HepG2 (cell line): Measurements from ENCODE around the gene ABCA2.

ENCODE experiments used
- CREB1 ChIP-seq, 2 experiments: fragments of 450-650 bp in 1 of 2; IDR thresholded peaks; 2 replicates each; pipeline ENCODE4 v1.6.1; 2016 to 2017; ENCODE audit warnings: control low read depth in 1 of 2, mild to moderate bottlenecking in 1 of 2, missing compliant biosample characterization in 1 of 2, missing genetic modification characterization in 1 of 2
- NBN ChIP-seq: fragments of 450-650 bp; conservative IDR thresholded peaks from 2 replicates; pipeline ENCODE4 v1.6.1; 2017
- PHB2 ChIP-seq: fragments of 450-650 bp; IDR thresholded peaks from 2 replicates; pipeline ENCODE4 v1.6.1; 2018; ENCODE audit not compliant: partially characterized antibody
- SP1 ChIP-seq, 2 experiments: fragments of 450-650 bp in 1 of 2; sonication (generic) in 1 of 2; formaldehyde crosslinking in 1 of 2; IDR thresholded peaks; 2 replicates each; pipeline versions ENCODE4 v1.4.0 to v1.6.1; 2016 to 2020; ENCODE audit warnings: missing genetic modification reagents in 1 of 2

- no peak for TF ChIP-seq CREB1 (IDR thresholded peaks at IDR 0.05)
- no peak for TF ChIP-seq CREB1 (CRISPR knock-in tag; IDR thresholded peaks at IDR 0.05)
- no peak for TF ChIP-seq NBN
- TF ChIP-seq SP1 (IDR thresholded peaks at IDR 0.05), result no peak
- TF ChIP-seq SP1 (CRISPR knock-in tag; IDR thresholded peaks at IDR 0.05), result no peak
- TF ChIP-seq PHB2, result no peak
Measured at GRCh38 chr9:137019891-137020683, 8.0 kb downstream of the ABCA2 start.
